Lung (tissue), 12 donors: ENCODE measurements around the gene SGTB. TPM values are rescaled to one million over a fixed set of nuclear protein-coding genes. Genes with fewer than 3 reads are reported as not detected.

Experiments
- ATAC-seq: fragments of 200-7000 bp; cut with Tn5 transposase; one replicate; pipeline ENCODE4 v1.9.1; 2020; ENCODE audit warnings: moderate number of reproducible peaks; ENCODE audit not compliant: insufficient read depth, low FRiP score
- DNase-seq, 3 donors: peaks; one replicate each; pipeline ENCODE4 v3.0.0-alpha.2; 2013 to 2017
- H3K27ac ChIP-seq, 2 donors: one replicate each; pipeline ENCODE4 v1.5.1; 2013; ENCODE audit warnings: mild to moderate bottlenecking in 2 of 2, moderate library complexity in 2 of 2, control low read depth in 1 of 2, inconsistent platforms in 1 of 2, low read depth in 1 of 2, low read length in 1 of 2
- H3K27me3 ChIP-seq, 3 donors: one replicate each; pipeline ENCODE4 v1.5.1; 2013; ENCODE audit warnings: low read length in 2 of 3; ENCODE audit not compliant: control insufficient read depth in 3 of 3, insufficient read depth in 3 of 3
- H3K36me3 ChIP-seq, 4 donors: one replicate each; pipeline ENCODE4 v1.5.1; 2013; ENCODE audit warnings: low read length in 4 of 4, mild to moderate bottlenecking in 1 of 4, moderate library complexity in 1 of 4; ENCODE audit not compliant: control insufficient read depth in 4 of 4, insufficient read depth in 4 of 4
- H3K4me1 ChIP-seq, 5 donors: one replicate each; pipeline ENCODE4 v1.5.1; 2013; ENCODE audit warnings: low read length in 5 of 5, mild to moderate bottlenecking in 2 of 5, moderate library complexity in 1 of 5; ENCODE audit not compliant: control insufficient read depth in 5 of 5, insufficient read depth in 5 of 5
- H3K4me3 ChIP-seq: one replicate; pipeline ENCODE4 v1.5.1; 2013; ENCODE audit warnings: mild to moderate bottlenecking, control low read depth, moderate library complexity
- H3K9ac ChIP-seq, 2 donors: one replicate each; pipeline ENCODE4 v1.5.1; 2013; ENCODE audit warnings: low read length in 2 of 2, control low read depth in 1 of 2; ENCODE audit not compliant: insufficient read depth in 1 of 2
- H3K9me3 ChIP-seq, 4 donors: one replicate each; pipeline ENCODE4 v1.5.1; 2013; ENCODE audit warnings: low read length in 3 of 4, mild to moderate bottlenecking in 1 of 4, moderate library complexity in 1 of 4; ENCODE audit not compliant: control insufficient read depth in 4 of 4, insufficient read depth in 3 of 4
- WGBS, 2 donors: extraction: QIAGEN DNeasy Blood & Tissue Kit; methylation state at CpG; one replicate each; pipeline ENCODE4 v1.1.7; 2013; 5-methylcytosine and 5-hydroxymethylcytosine counted together
- polyA plus RNA-seq, 2 donors: library from polyadenylated mRNA; stranded (reverse); fragments of 200-250 nt; gene quantifications; one replicate each; pipeline ENCODE4 v1.2.1, GENCODE V29; 2013
- total RNA-seq, 2 donors: library from RNA; depleted of rRNA in 1 of 2; stranded (reverse); fragments of >200 nt in 1 of 2; gene quantifications; one replicate each; pipeline ENCODE4 v1.2.1, GENCODE V29; 2014 to 2021
- TF ChIP-seq, protein P1 (sequence below): IDR thresholded peaks from 2 replicates; pipeline ENCODE4 v1.5.1; 2012; ENCODE audit warnings: mild to moderate bottlenecking; ENCODE audit errors: control extremely low read depth, extremely low read depth
- donor health status: control.
- donor health status: control.
- donor health status: Bipolar disorder and iron deficiency.
- donor health status: healthy.
- donor health status: DM: yes; HTN: yes; CAD: no.

Gene SGTB
- total and polyA plus RNA-seq, 4 donors, result 2.5 to 11.1 (median 10.0) TPM

GRCh38 chr5:65758546-65759144 lies 36.7 kb upstream of the SGTB start:
- WGBS, 2 donors, result 64 to 70% methylated on average over 4 of the region's 4 CpGs
- ATAC-seq (no peak), DNase-seq (no peak)
- no peak overlapping the region for H3K4me3 ChIP-seq
- no peaks in the 10 kb centered on the region for H3K9me3 ChIP-seq
- no peak overlapping the region for H3K9ac ChIP-seq
- H3K36me3 ChIP-seq, result peaks cover 0 to 4% (median 3%) of the 10 kb centered on the region in 4 donors
- H3K27me3 ChIP-seq, result no peaks in the 10 kb centered on the region
- peaks cover 0 to 1% (median 0%) of the 10 kb centered on the region in 5 donors for H3K4me1 ChIP-seq
- TF ChIP-seq, protein P1, sequence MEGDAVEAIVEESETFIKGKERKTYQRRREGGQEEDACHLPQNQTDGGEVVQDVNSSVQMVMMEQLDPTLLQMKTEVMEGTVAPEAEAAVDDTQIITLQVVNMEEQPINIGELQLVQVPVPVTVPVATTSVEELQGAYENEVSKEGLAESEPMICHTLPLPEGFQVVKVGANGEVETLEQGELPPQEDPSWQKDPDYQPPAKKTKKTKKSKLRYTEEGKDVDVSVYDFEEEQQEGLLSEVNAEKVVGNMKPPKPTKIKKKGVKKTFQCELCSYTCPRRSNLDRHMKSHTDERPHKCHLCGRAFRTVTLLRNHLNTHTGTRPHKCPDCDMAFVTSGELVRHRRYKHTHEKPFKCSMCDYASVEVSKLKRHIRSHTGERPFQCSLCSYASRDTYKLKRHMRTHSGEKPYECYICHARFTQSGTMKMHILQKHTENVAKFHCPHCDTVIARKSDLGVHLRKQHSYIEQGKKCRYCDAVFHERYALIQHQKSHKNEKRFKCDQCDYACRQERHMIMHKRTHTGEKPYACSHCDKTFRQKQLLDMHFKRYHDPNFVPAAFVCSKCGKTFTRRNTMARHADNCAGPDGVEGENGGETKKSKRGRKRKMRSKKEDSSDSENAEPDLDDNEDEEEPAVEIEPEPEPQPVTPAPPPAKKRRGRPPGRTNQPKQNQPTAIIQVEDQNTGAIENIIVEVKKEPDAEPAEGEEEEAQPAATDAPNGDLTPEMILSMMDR, result no peak
- no peak overlapping the region for H3K27ac ChIP-seq

DNA sequence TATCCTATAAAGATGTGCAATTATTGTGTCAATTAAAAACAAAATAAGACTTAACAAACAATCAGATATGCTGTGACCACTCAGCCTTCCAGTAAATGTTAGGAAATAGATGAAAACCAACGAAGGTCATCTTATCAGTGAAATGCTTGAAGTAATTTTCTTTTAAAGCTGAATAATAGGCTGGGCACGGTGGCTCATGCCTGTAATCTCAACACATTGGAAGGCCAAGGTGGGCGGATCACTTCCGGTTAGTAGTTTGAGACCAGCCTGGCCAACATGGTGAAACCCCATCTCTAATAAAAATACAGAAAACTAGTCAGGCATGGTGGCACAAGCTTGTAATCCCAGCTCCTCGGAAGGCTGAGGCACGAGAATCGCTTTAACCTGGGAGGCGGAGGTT lies 31.3 kb upstream of the SGTB start:
- 89 to 92% methylated on average over 8 of the region's 8 CpGs for WGBS, 2 donors
- H3K4me1 ChIP-seq, result peaks cover 0 to 3% (median 0%) of the 10 kb centered on the region in 5 donors
- TF ChIP-seq, protein P1, result no peak

GRCh38 chr5:65750938-65751337 lies 29.0 kb upstream of the SGTB start:
- H3K4me1 ChIP-seq, result peaks cover 0 to 3% (median 0%) of the 10 kb centered on the region in 5 donors
- no peak overlapping the region for H3K9ac ChIP-seq
- DNase-seq, result peak in 2 of 3 donors; percentile 30 to 33
- 62 to 73% methylated on average over 2 of the region's 2 CpGs for WGBS, 2 donors
- H3K9me3 ChIP-seq, result no peaks in the 10 kb centered on the region
- no peaks in the 10 kb centered on the region for H3K36me3 ChIP-seq
- TF ChIP-seq, protein P1, result no peak
- no peak overlapping the region for H3K4me3 ChIP-seq
- no peaks in the 10 kb centered on the region for H3K27me3 ChIP-seq
- ATAC-seq, result no peak
- no peak overlapping the region for H3K27ac ChIP-seq

More for the DNA sequence above, 31.3 kb upstream of the SGTB start:
- no peak for ATAC-seq
- Histone ChIP-seq H3K27me3 (no peaks in the 10 kb centered on the region), H3K9ac (no peak overlapping the region), H3K27ac (no peak overlapping the region), H3K36me3 (no peaks in the 10 kb centered on the region), H3K9me3 (no peaks in the 10 kb centered on the region), H3K4me3 (no peak overlapping the region)
- no peak for DNase-seq

DNA sequence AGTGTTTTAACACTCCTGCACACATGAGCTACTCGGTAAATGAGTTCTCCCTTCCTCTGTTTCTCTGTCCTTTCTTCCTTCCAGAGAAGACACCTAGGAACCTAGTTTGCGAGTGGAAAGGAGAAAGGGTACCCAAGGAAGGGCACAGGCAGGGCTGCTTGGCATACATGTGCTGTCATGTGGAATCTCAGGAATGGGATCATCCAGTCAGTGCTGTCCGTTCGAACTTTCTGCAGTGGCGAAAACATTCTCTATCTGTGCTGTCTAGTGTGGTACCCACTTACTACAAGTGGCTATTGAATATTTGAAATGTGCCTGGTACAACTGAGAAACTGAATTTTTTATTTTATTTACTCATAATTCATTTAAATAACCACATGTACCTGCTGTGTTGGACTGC lies 28.0 kb upstream of the SGTB start:
- TF ChIP-seq, protein P1, result no peak
- Histone ChIP-seq H3K4me3 (no peak overlapping the region), H3K27me3 (no peaks in the 10 kb centered on the region), H3K36me3 (no peaks in the 10 kb centered on the region), H3K9me3 (no peaks in the 10 kb centered on the region), H3K27ac (no peak overlapping the region), H3K4me1 (peaks cover 0 to 3% (median 0%) of the 10 kb centered on the region in 5 donors), H3K9ac (no peak overlapping the region)
- 92 to 93% methylated on average over 5 of the region's 5 CpGs for WGBS, 2 donors
- ATAC-seq (no peak), DNase-seq (no peak)
